ENCODE results near the gene KCNK5.

The KCNK5 gene

GRCh38 chr6:39230654-39231035, 1.4 kb upstream of the KCNK5 start:
- Histone ChIP-seq H3K4me1 (ENCODE audit: insufficient read depth, low read length) (no peaks in the 10 kb centered on the region), H3K27me3 (ENCODE audit: insufficient read depth, low read length, poor library complexity) (peaks cover 30% of the 10 kb centered on the region)

GRCh38 chr6:39228111-39228971, 934 bp downstream of the KCNK5 start:
- no peak for ATAC-seq (ENCODE audit: insufficient read depth, low read depth)
- no peak for TF ChIP-seq CTCF (IDR thresholded peaks at IDR 0.05; ENCODE audit: borderline replicate concordance, extremely low read depth, low read length, poor library complexity, severe bottlenecking)
- TF ChIP-seq EZH2 (IDR thresholded peaks at IDR 0.05; ENCODE audit: borderline replicate concordance, low read depth, low read length, severe bottlenecking) = no peak
- H3K4me1 ChIP-seq (ENCODE audit: insufficient read depth, low read length) = no peaks in the 10 kb centered on the region
- no peaks in the 10 kb centered on the region for H3K9me3 ChIP-seq (ENCODE audit: insufficient read depth, low read length, severe bottlenecking)
- H3K79me2 ChIP-seq (ENCODE audit: insufficient read depth, low read length) = no peaks in the 10 kb centered on the region
- H3K4me3 ChIP-seq (ENCODE audit: low read depth in 1 of 2, low read length in 2 of 2) = no peak overlapping the region
- H3K27ac ChIP-seq (ENCODE audit: low read length) = no peak overlapping the region
- DNase-seq = no peak
- no peak overlapping the region for H3K9ac ChIP-seq (ENCODE audit: low read depth, low read length)
- H3K36me3 ChIP-seq (ENCODE audit: insufficient read depth, low read length) = no peaks in the 10 kb centered on the region
- no peak overlapping the region for H3K4me2 ChIP-seq (ENCODE audit: insufficient read depth, low read length)
- no peaks in the 10 kb centered on the region for H4K20me1 ChIP-seq (ENCODE audit: insufficient read depth, low read length)
- no peak overlapping the region for H2AFZ ChIP-seq (ENCODE audit: low read depth, low read length)
- peaks cover 36% of the 10 kb centered on the region for H3K27me3 ChIP-seq (ENCODE audit: insufficient read depth, low read length, poor library complexity)

More at GRCh38 chr6:39230654-39231035, 1.4 kb upstream of the KCNK5 start:
- H3K4me2 ChIP-seq (ENCODE audit: insufficient read depth, low read length) = no peak overlapping the region
- ATAC-seq (ENCODE audit: insufficient read depth, low read depth) = no peak
- no peak overlapping the region for H2AFZ ChIP-seq (ENCODE audit: low read depth, low read length)
- no peak overlapping the region for H3K27ac ChIP-seq (ENCODE audit: low read length)
- no peaks in the 10 kb centered on the region for H3K9me3 ChIP-seq (ENCODE audit: insufficient read depth, low read length, severe bottlenecking)
- H3K4me3 ChIP-seq (ENCODE audit: low read depth in 1 of 2, low read length in 2 of 2) = no peak overlapping the region
- H3K79me2 ChIP-seq (ENCODE audit: insufficient read depth, low read length) = no peaks in the 10 kb centered on the region
- DNase-seq = no peak
- no peaks in the 10 kb centered on the region for H4K20me1 ChIP-seq (ENCODE audit: insufficient read depth, low read length)
- H3K36me3 ChIP-seq (ENCODE audit: insufficient read depth, low read length) = no peaks in the 10 kb centered on the region
- H3K9ac ChIP-seq (ENCODE audit: low read depth, low read length) = no peak overlapping the region
- no peak for TF ChIP-seq EZH2 (IDR thresholded peaks at IDR 0.05; ENCODE audit: borderline replicate concordance, low read depth, low read length, severe bottlenecking)
- no peak for TF ChIP-seq CTCF (IDR thresholded peaks at IDR 0.05; ENCODE audit: borderline replicate concordance, extremely low read depth, low read length, poor library complexity, severe bottlenecking)

- no peak overlapping the region for H3K9ac ChIP-seq (ENCODE audit: low read depth, low read length)
- H3K27me3 ChIP-seq (ENCODE audit: insufficient read depth, low read length, poor library complexity) = peaks cover 37% of the 10 kb centered on the region
- no peaks in the 10 kb centered on the region for H4K20me1 ChIP-seq (ENCODE audit: insufficient read depth, low read length)
- H3K4me3 ChIP-seq (ENCODE audit: low read depth in 1 of 2, low read length in 2 of 2) = no peak overlapping the region
- H3K36me3 ChIP-seq (ENCODE audit: insufficient read depth, low read length) = no peaks in the 10 kb centered on the region
- H3K27ac ChIP-seq (ENCODE audit: low read length) = no peak overlapping the region
- no peaks in the 10 kb centered on the region for H3K9me3 ChIP-seq (ENCODE audit: insufficient read depth, low read length, severe bottlenecking)
- TF ChIP-seq CTCF (IDR thresholded peaks at IDR 0.05; ENCODE audit: borderline replicate concordance, extremely low read depth, low read length, poor library complexity, severe bottlenecking) = no peak
- no peak for TF ChIP-seq EZH2 (IDR thresholded peaks at IDR 0.05; ENCODE audit: borderline replicate concordance, low read depth, low read length, severe bottlenecking)
- ATAC-seq (ENCODE audit: insufficient read depth, low read depth) (no peak), DNase-seq (no peak)
- H3K4me1 ChIP-seq (ENCODE audit: insufficient read depth, low read length) = no peaks in the 10 kb centered on the region
- H2AFZ ChIP-seq (ENCODE audit: low read depth, low read length) = no peak overlapping the region
- H3K79me2 ChIP-seq (ENCODE audit: insufficient read depth, low read length) = no peaks in the 10 kb centered on the region
- no peak overlapping the region for H3K4me2 ChIP-seq (ENCODE audit: insufficient read depth, low read length)
Measured at GRCh38 chr6:39227476-39227875, 1.8 kb downstream of the KCNK5 start.
